DMS79 treated with DMSO at 0.1 percent for 48 hours (cell line): Measurements from ENCODE around the gene TTR.
A peak's percentile ranks its signal among the peaks of the same experiment; 100 is the strongest.

ENCODE experiments used
- DNase-seq: peaks from one replicate; lab custom pipeline; 2025; lab: John Stamatoyannopoulos, UW

The TTR gene

DNA sequence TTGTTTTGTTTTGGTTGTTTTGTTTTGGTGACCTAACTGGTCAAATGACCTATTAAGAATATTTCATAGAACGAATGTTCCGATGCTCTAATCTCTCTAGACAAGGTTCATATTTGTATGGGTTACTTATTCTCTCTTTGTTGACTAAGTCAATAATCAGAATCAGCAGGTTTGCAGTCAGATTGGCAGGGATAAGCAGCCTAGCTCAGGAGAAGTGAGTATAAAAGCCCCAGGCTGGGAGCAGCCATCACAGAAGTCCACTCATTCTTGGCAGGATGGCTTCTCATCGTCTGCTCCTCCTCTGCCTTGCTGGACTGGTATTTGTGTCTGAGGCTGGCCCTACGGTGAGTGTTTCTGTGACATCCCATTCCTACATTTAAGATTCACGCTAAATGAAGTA is at the start of gene TTR:
TSS of gene TTR (plus strand) at position 250 of the 400 bp plus-strand sequence. CDS start at position 276, 26 bp downstream.
- no peak for DNase-seq

DNA sequence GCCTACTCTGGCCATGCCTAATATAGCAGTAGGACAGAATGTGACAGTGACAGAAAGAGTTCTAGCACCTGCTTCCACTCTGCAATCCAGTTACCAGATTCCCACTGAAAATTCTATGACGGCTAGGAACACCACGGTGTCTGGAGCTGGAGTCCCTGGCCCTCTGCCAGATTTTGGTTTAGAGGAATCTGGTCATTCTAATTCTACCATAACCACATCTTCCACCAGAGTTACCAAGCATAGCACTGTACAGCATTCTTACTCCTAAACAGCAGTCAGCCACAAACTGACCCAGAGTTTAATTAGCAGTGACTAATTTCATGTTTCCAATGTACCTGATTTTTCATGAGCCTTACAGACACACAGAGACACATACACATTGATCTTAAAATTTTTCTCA is 45.2 kb upstream of the TTR start:
- peak; percentile 1 for DNase-seq

DNA sequence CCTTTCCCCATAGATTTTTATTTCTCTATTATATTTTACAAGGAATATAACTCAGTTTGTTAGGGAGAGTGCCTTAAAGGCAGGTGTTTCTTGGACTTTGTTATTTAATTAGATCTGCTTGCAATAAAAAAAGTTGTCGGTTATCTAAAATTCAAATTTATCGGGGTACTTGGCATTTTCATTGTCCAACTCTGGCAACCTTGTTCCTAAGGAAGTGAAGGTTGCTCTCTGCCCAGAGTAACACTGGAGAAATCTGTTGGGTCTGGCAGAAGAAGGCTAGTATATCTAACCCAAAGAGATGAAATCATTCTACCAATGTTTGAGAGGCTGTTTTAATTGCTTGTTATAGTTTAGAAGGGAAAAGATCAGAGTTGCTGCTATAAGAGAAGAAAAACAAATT is 42.8 kb upstream of the TTR start:
- no peak for DNase-seq

DNA sequence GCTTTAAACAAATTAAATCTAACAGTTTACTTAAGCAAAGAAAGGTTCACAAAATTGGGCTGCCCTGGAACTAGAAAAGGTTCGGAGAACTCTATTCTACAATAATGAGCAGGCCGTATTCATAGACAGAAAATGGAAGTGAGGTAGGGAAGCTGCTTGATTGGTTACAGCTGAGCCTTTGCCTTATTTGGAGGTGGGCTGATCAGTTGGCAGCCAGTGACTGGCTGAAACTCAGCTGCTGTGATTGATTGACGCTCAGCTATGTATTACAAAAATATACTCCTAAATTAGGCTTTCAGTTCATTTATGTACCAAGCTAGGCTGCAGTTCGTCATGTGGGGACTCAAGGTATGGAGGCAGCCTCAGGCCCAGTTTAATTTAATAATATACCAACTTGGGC is 42.3 kb upstream of the TTR start:
- DNase-seq: no peak

DNA sequence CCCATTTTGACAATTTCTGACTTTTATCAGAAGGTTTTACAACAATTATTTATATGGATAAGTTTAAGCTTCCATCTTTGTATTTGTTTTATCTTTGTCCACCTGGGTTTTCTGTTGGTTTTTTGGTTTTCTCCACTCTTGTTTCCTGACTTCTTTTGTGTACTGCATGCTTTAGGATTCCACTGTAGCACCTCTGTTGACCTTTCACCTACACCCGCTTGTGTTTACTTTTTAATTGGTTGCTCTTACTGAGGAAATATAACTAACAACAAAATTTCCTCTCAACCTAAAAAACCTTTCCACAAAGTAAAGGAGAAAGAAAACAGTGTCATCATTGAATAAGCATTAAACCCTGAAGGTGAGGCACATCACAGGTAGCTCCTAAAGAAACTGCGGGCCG is 39.8 kb upstream of the TTR start:
- DNase-seq: no peak

DNA sequence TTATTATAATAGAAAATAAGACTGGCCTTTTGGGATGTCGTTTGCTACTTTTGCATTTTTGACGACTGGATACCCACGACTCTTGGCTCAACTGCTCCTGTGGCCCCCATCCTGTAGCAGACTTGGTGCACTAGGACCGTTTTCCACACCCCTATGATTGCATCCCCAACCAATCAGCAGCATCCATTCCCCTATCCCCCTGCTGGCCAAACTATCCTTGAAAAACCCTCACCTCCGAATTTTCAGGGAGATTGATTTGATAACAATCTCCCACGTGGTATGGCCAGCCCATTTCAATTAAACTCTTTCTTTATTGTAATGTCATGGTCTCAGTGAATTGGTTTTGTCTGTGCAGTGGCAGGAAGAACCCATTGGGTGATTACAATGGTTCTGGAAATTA is 37.9 kb upstream of the TTR start:
- DNase-seq: no peak

DNA sequence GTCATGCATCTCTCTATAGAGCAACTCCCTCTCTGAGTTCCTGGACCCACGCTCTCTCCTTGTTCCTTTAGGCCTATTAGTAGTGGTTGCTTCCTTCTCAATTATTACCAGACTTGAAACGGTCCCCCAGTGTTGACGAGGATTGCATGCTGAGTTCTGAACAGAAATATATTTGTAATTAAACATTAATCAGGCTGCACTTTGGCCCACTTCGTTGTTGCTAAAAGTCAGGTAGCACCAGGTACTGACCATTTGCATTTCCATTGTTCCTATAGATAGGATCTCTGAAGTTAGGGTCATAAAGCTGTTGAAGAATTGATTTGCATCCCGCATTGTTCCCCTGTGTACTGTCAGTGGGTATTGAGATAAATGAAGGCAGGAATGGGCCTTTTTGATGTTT is 36.9 kb upstream of the TTR start:
- DNase-seq: no peak

DNA sequence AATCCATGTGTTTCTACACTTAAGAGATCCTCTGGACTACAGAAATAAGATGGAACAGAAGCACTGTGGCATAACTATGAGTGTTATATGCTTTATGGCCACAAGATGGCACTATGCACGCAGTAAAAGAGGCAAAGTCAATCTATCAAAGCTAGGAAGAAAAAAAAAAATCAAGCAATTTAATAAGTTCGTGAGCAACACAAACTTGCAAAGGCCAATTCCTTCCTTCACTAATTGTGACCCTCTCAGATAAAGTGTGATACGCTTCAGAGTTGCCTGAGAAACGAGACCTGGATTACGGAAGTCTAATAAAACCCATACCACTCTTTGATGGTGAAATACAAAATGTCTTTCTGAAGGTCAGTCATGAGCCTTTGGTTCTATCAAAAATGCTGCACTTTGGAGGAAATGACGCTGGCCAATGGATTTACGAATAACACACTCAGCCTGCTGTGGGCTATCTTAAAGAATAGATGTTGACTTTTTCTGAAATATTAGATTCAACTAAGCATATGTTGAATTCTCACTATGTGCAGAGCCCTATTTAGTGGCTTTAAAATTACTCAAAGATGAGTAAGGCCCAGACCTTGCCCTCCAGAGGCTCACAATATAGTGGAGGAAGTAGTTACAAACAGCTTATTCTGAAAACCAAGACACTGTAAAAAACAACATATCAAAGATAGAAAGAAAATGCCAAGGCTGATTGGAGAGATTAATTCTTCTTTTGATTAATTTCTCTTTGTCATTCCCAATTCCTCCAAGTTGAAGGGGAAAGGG is 35.5 kb upstream of the TTR start:
- peak; percentile 55 for DNase-seq

DNA sequence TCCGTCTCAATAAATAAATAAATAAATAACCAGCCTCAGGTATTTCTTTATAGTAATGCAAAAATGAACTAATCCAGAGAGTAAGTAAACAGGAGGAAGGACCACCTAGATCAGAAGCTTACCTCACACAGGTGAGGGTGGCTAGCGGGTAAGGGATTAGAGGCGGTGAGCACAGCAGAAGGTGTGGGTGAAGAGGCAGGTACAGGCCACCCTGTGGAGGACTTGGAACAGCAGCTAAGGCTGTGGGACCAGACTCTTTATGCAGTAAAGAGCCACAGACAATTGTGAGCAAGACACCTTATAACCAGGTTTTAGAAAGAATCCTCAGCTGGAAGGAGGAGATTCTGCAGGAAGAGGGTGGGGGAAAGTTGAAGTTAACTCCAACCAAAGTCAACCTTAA is 34.2 kb upstream of the TTR start:
- no peak for DNase-seq

DNA sequence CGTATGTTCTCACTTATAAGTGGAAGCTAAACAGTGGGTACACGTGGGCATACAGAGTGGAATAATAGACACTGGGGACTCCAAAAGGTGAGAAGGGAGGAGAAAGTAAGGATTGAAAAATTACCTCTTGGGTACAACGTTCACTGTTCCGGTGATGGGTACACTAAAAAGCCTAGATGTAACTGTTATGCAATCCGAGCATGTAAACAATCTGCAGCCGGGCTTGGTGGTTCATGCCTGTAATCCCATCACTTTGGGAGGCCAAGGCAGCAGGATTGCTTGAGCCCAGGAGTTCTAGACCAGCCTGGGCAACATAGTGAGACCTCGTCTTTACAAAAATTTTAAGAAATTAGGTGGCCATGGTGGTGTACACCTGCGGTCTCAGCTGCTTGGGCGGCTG is 33.1 kb upstream of the TTR start:
- DNase-seq: no peak

DNA sequence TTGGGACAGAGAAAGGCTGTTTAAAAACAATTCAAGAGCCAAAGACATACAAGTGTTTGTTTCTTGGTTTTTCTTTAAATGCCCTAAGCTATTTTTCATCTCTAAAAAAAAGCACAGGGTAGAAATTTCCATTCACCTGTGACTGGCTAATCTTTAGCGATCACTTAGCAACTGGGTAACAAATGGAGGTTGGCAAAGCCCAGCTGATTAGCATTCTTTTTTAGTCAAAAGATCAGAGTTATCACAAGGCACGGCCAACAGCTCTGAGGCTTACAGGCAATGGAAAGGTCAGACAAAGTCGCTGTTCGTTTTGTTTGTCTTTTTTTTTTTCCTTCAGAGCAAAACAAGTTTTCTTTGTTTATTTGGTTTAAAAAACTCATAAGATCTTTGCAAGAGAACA is 29.0 kb upstream of the TTR start:
- no peak for DNase-seq

DNA sequence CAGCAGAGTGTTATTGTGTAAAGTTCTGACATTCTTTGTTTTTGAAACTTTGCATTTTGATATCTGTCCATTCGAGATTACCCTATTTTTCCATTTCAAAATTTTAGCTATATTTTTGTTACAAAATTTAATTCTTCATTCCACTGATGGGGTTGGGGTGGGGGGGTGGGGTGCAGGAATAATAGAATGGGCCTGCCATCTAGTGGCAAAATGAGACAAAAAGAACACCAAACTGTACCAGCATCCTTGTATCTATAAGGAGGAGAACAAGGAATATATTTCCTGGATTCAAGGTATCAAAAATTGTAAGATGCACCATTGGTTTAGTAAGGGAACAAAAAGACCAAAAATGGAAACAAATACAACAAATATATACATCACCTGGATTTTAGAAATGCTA is 27.9 kb upstream of the TTR start:
- no peak for DNase-seq

DNA sequence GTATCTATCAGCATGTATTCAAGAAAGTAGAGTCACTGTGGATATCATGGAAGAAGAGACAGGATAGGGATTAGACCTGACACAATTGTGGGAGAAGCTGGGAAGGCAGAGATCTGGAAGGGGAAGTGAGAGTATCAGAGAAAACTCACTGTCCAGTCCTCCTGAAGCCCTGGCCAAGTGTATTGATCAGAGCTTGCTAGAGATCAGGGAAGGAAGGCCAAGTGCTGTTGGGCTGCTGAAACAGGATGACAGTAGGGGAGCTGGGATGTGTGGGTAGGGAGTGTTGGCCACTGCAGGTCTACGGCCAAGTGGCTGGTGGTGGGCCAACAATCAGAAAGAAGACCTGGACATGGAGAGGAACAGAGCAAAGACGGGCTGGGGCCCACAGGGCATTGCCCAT is 26.3 kb upstream of the TTR start:
- no peak for DNase-seq

DNA sequence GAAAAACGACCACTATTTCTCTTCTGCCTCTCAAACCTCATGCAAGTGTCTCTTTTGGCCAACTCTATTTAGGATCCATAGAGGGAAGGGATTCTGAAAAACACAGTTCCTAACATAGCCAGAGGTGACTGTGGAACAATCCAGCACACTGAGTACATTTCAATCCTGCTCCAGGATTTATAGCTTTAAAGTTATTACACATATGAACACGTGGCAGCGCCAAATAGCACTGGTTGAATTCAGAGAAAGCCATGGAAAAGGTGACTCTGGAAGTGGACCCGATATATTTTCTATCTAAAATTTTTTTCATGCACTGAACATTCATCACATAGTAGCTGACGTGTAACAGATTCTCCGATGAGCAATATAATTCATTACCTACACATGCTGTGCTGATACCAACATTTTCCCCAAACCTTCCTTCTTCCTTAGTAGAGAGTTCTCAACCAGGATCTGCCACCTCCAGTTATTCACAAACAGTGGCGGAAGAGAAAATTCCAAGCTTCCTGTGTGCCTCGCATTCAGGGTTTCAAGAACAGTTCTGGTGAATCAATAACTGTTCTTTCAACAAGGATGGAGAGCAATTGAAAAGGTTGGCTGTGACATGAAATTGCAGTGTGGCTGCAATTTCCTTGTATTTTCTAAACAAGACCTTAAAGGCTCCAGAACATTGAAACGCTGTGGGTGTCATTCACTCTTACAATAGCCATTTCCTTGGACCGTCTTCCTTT is 25.7 kb upstream of the TTR start:
- no peak for DNase-seq

DNA sequence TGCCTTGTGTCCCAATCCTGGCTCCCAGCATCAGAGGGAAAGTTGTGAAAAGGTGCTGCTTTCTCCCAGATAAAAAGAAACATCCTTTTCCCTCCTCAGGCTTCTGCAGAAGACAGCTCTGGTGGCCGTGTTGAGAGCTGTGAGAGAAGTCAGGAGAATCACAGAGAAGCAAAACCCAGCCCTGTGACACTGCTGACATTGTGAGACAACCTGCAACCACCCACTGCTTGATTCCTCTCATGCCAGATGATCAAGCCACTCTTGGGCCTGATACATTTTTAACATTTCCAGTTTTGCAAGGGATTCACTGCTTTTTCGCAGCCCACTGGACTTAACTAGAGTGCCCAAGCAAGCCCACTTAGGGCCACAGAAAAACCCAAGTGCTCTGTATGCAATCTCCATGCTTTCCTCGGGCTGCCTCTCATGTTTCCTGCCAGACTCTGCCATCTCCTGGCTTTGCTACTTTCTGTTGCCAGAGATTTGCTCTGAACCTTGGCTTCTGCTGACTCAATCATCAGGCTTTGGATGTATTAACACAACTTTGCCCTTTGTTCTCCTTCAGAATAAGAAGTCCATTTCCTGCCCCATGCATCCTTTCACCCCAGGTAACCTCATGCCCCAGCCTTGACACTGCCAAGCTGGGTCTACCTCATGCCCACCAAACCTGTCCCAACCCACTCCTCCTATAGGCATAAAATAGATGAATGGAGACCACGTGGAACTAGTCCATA is 24.9 kb upstream of the TTR start:
- DNase-seq: no peak

DNA sequence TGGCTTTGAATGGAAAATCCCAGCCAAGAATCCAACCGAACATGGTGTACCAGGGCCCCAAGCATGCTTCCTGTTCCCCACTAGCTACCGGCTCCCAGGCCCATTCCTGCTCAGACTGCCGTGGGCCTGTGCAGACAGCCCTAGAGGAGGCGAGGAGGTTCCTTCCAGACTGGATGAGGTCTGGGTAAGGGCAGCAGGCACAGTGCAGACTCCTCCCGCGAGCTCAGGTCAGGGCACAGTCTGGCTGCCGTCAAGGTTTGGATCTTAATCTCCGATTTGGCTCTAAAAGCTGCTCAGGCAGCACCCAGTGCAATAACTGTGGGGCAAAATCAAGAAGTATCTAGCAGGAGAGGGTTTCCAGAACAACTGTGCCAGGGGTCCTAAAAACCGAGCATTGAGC is 19.3 kb upstream of the TTR start:
- DNase-seq: no peak

DNA sequence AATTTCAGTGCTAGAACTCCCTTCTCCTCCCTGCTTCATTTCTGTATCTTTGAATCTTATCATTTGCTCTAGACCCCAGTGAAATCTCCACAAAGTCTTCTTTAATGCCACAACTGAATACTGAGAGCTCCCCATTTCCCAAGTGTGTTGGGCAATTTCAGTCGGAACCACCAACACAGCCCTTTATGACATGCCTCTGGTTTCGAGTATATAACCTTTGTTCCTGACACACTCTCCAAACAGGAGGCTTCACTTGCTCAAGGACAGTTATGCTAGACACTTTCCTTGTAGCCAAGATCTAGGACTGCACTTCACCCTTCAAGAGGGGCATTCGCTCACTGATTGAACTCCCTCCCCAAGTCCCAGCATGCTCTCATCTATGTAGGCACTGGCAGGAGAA is 18.6 kb upstream of the TTR start:
- DNase-seq: no peak

DNA sequence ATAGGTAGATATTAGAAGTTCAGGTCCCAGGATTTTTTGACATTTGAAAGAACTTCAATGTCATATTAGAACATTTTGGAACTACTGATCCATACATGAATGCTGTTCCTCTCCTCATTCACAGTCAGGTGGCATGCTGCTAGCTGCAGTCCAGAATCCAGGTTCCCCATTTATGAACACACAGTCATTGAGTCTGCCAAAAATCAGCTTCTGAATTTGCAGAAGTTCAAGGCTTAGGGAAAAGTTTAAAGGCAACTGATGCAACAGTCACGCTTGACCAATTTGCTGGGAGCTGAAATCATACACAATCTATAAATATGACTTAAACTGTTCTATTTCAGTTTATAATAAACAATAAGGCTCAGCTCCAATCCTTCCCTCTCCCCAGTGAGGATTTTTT is 17.3 kb upstream of the TTR start:
- DNase-seq: no peak

DNA sequence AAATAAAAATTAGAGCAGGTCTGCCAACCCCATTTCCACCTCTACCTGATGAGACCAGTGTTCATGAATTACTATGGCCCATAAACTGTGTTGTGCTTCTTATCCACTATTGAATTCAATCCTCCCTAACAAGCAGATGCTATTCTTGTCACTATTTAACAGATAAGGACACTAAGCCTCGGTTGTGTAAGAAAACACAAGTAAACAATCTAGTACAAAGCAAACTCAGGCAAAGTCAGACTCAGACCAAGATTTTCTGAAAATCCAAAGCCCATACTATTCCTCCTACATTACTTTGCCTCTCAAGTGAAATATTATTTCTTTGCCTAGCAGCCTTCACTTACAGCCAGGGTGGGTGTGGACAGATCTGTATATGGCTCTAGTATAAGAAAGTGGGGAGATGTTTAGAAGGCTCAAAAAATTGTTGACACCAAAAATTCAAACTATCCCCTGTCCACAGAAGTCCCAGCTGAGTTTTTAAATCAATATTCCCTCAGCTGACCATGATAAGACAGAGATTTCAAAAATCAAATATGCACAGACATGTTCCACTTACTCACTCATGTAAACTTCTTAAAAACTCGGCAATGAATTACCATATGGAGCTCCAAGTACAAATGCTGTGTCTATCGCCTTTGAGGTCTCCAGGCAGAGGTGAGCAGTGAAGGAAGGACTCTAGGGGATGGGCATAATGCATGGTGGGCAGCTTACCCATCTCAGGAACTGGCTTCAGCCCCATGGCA is 16.0 kb upstream of the TTR start:
- DNase-seq: no peak

DNA sequence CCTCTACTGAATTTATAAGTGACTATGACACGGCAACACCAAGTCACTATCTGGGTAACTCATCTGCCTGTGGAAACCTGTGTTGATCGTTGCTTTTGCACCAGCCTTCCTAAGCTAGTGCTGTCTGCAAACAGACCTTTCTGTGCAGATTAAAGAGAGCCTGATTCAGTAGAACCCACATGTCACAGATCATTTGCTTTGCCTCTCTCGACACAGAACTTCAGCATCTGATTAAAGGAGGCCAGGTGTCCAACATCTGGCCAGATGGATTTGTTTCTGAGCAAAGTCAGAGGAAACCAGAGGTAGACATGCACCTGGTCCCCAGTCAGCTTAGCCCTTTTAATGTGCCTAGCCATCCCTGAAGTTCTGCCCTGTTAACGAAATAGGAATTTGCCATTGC is 15.0 kb upstream of the TTR start:
- DNase-seq: no peak

DNA sequence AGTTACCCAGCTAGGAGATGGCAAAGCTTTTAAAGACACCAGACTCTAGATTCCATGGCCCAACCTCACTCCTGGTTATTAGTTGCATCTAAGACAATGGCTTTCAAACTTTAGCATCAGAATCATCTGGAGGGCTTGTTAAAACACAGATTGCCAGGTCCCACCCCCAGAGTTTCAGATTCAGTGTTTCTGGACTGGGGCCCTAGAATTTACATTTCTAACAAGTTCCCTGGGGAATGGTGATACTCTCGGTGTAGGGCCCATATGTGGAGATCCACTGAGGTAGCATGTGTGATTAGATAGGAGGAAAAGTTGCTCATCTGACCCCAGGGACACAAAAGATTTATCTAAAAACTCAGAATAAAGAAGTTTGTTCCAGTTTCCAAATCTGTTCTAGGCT is 14.5 kb upstream of the TTR start:
- DNase-seq: no peak

DNA sequence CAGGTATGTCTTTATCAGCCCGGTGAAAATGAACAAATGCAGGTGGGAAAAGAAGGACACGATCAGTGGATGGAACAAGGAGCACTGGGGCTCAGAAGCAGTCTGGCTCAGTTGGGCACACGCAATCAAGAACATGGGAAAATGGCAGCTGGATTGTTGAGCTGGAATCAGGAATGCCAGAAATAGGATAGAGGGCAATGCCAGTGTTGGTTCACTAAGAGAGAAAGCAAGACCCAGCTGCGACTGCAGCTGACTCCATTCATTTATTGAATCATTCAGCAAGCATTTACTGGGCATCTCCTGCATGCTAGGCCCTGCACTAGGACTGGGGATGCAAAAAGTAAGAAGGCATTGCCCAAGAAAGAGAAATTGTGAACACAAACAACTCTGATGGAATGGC is 13.6 kb upstream of the TTR start:
- no peak for DNase-seq
